Adrenal gland (tissue), 12 donors: Measurements from ENCODE around the gene BBS1. TPM values are rescaled to one million over a fixed set of nuclear protein-coding genes. Genes with fewer than 3 reads are reported as not detected.

Experiments
- DNase-seq, 7 donors: peaks; one replicate each; pipeline ENCODE4 v3.0.0-alpha.2; 2019 to 2020
- H3K27ac ChIP-seq, 5 donors: fragments of 200-600 bp; sonication (generic) in 4 of 5; 1 replicate in 3 of 5; 2 replicates in 2 of 5; pipeline versions ENCODE4 v1.5.1 to v1.8.0; 2016 to 2020; ENCODE audit warnings: mild to moderate bottlenecking in 1 of 5
- H3K27me3 ChIP-seq: fragments of 200-600 bp; 2 replicates; pipeline ENCODE4 v1.8.0; 2021
- H3K36me3 ChIP-seq, 2 donors: fragments of 200-600 bp; replicated peaks in 1 of 2; 1 replicate in 1 of 2; 2 replicates in 1 of 2; pipeline versions ENCODE4 v1.5.1 to v1.8.0; 2018 to 2022
- H3K4me1 ChIP-seq, 2 donors: fragments of 200-600 bp; replicated peaks in 1 of 2; 1 replicate in 1 of 2; 2 replicates in 1 of 2; pipeline versions ENCODE4 v1.5.1 to v1.8.0; 2018 to 2021
- H3K4me3 ChIP-seq, 4 donors: fragments of 200-600 bp; sonication (generic) in 3 of 4; one replicate each; pipeline ENCODE4 v1.5.1; 2016 to 2018
- H3K9me3 ChIP-seq, 3 donors: fragments of 200-600 bp; sonication (generic) in 1 of 3; replicated peaks in 1 of 3; 1 replicate in 2 of 3; 2 replicates in 1 of 3; pipeline versions ENCODE4 v1.5.1 to v1.8.0; 2016 to 2021
- POLR2A ChIP-seq, 2 donors: fragments of 450-650 bp; IDR thresholded peaks; one replicate each; pipeline ENCODE4 v1.6.1; 2017; ENCODE audit warnings: antibody characterized with exemption in 2 of 2, mild to moderate bottlenecking in 2 of 2, moderate library complexity in 1 of 2
- WGBS, 4 donors: extraction: QIAGEN DNeasy Blood & Tissue Kit in 2 of 4; methylation state at CpG; one replicate each; pipeline versions ENCODE4 v1.1.5 to v1.1.7; 2013 to 2017; 5-methylcytosine and 5-hydroxymethylcytosine counted together
- intact Hi-C, 2 donors: fragments of 100-400 bp; cut with DNase I; formaldehyde crosslinking; loops; one replicate each; pipeline versions ENCODE4 v1.14.1 to v1.15.0; 2022 to 2023
- polyA plus RNA-seq, 3 donors: library from polyadenylated mRNA; stranded (reverse); fragments of 200-250 nt in 2 of 3; fragments of 350-450 nt in 1 of 3; fragmentation: Illumina TruSeq in 1 of 3; extraction: RNeasy Lipid Tissue Mini Kit (QIAGEN cat#74804) in 1 of 3; gene quantifications; one replicate each; pipeline ENCODE4 v1.2.3, GENCODE V29; 2013 to 2014
- total RNA-seq, 9 donors: library from RNA; depleted of rRNA in 4 of 9; stranded (reverse); fragments of >200 nt in 4 of 9; fragments of 120-200 nt in 1 of 9; fragmentation: NEBNext Ultra II Directional in 1 of 9; extraction: Animal tissue kit (Norgen Biotek cat#: 25700) in 1 of 9; gene quantifications; one replicate each; pipeline versions ENCODE4 v1.1.0 to v1.2.4, GENCODE V29; 2013 to 2023
- TF ChIP-seq, protein P1 (sequence below), 6 experiments: fragments of 450-650 bp in 4 of 6; fragments of 200-600 bp in 2 of 6; sonication (generic) in 1 of 6; IDR thresholded peaks; 1 replicate in 5 of 6; 2 replicates in 1 of 6; pipeline versions ENCODE4 v1.5.1 to v1.8.0; 2016 to 2021; ENCODE audit warnings: antibody characterized with exemption in 6 of 6, mild to moderate bottlenecking in 2 of 6, moderate library complexity in 1 of 6
- donor health status: healthy with polysubstance abuse.
- donor health status: Bipolar disorder and iron deficiency.
- donor health status: DM: yes; HTN: yes; CAD: no.
- donor health status: DM: no; HTN: no; CAD: no.
- donor health status: DM: no; HTN: no; CAD: no.
- donor health status: DM: yes; HTN: yes; CAD: no.

Gene BBS1
- total and polyA plus RNA-seq, 12 donors, result 24.1 to 132 (median 50.5) TPM

- Histone ChIP-seq H3K9me3 (no peaks in the 10 kb centered on the region), H3K36me3 (peaks cover 0 to 11% of the 10 kb centered on the region in 2 donors), H3K27me3 (no peaks in the 10 kb centered on the region), H3K27ac (no peak overlapping the region), H3K4me1 (no peaks in the 10 kb centered on the region), H3K4me3 (no peak overlapping the region)
- TF ChIP-seq, protein P1, sequence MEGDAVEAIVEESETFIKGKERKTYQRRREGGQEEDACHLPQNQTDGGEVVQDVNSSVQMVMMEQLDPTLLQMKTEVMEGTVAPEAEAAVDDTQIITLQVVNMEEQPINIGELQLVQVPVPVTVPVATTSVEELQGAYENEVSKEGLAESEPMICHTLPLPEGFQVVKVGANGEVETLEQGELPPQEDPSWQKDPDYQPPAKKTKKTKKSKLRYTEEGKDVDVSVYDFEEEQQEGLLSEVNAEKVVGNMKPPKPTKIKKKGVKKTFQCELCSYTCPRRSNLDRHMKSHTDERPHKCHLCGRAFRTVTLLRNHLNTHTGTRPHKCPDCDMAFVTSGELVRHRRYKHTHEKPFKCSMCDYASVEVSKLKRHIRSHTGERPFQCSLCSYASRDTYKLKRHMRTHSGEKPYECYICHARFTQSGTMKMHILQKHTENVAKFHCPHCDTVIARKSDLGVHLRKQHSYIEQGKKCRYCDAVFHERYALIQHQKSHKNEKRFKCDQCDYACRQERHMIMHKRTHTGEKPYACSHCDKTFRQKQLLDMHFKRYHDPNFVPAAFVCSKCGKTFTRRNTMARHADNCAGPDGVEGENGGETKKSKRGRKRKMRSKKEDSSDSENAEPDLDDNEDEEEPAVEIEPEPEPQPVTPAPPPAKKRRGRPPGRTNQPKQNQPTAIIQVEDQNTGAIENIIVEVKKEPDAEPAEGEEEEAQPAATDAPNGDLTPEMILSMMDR (IDR thresholded peaks at IDR 0.05), result no peak
- no peak for TF ChIP-seq POLR2A (IDR thresholded peaks at IDR 0.05)
- DNase-seq, result no peak
- WGBS, 4 donors, result 6 to 100% (median 96%) methylated on average over 1 of the region's 1 CpG
- intact Hi-C loops, result no loop called here
Measured at GRCh38 chr11:66505276-66505816, 5.1 kb upstream of the BBS1 start.

DNA sequence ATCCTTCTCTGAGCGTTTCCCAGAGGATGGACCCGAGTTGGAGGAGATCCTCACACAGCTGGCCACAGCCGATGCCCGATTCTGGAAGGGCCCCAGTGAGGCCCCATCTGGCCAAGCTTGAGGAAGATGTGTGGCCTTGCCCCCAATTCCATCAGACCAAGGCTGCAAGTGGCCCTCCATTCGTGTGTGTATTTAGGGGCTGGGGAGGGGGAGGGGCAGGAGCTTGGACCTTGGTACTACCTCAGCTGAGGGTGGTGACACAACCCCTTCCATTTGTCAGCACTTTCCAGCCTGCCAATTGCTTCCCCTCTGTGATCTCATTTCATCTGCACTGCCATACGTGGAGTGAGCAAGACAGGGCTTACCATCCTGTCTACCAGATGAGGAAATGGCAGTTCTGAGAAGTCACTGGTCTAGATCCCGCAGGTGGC, 1.3 kb upstream of the BBS1 start:
- no peak overlapping the region for H3K4me3 ChIP-seq
- WGBS, 4 donors, result 52 to 72% (median 54%) methylated on average over 3 to 7 of the region's 7 CpGs
- no peaks in the 10 kb centered on the region for H3K9me3 ChIP-seq
- H3K27me3 ChIP-seq, result no peaks in the 10 kb centered on the region
- DNase-seq, result peak in 1 of 7 donors; percentile 13
- peaks cover 0 to 11% of the 10 kb centered on the region in 2 donors for H3K36me3 ChIP-seq
- TF ChIP-seq, protein P1 (IDR thresholded peaks at IDR 0.05), result no peak
- no peak for TF ChIP-seq POLR2A (IDR thresholded peaks at IDR 0.05)
- H3K27ac ChIP-seq, result no peak overlapping the region
- H3K4me1 ChIP-seq, result peaks cover 8 to 9% of the 10 kb centered on the region in 2 donors
- intact Hi-C loops, result no loop called here

GRCh38 chr11:66510990-66511339, 530 bp downstream of the BBS1 start:
- Histone ChIP-seq H3K9me3 (no peaks in the 10 kb centered on the region), H3K4me3 (peak overlapping the region; percentile 49 to 97 (median 75)), H3K27me3 (no peaks in the 10 kb centered on the region), H3K4me1 (peaks cover 8 to 9% of the 10 kb centered on the region in 2 donors), H3K27ac (no peak overlapping the region), H3K36me3 (peaks cover 0 to 12% of the 10 kb centered on the region in 2 donors)
- intact Hi-C loops, result no loop called here
- no peak for DNase-seq
- no peak for TF ChIP-seq POLR2A (IDR thresholded peaks at IDR 0.05)
- TF ChIP-seq, protein P1 (IDR thresholded peaks at IDR 0.05), result no peak
- WGBS, 4 donors, result 0 to 11% (median 6%) methylated on average over 2 to 5 of the region's 5 CpGs

DNA sequence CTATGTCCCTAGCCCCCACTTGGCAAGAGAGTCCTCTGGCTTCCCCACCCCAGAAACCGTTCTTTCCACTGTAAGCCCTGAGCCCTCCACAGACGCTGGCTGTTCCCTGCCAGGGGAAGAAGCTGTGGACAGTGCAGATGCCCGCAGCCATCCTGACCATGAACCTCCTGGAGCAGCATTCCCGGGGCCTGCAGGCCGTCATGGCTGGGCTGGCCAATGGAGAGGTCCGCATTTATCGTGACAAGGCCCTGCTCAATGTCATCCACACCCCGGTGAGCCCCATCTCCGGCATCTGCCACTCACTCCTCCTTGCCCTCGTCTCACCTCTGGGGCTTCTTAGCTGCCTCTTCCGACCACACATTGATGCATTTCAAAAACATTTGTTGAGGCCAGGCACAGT, 13.2 kb downstream of the BBS1 start:
- peaks cover 0 to 38% of the 10 kb centered on the region in 2 donors for H3K36me3 ChIP-seq
- no peak for DNase-seq
- no peak overlapping the region for H3K4me3 ChIP-seq
- H3K27me3 ChIP-seq, result no peaks in the 10 kb centered on the region
- intact Hi-C loops, result no loop called here
- no peak for TF ChIP-seq POLR2A (IDR thresholded peaks at IDR 0.05)
- TF ChIP-seq, protein P1 (IDR thresholded peaks at IDR 0.05), result no peak
- H3K27ac ChIP-seq, result no peak overlapping the region
- no peaks in the 10 kb centered on the region for H3K9me3 ChIP-seq
- WGBS, 4 donors, result 72 to 88% (median 73%) methylated on average over 11 of the region's 11 CpGs
- H3K4me1 ChIP-seq, result no peaks in the 10 kb centered on the region
